ENCODE results near the gene SSMEM1.
"Not testable (repeated sequence)": the region's sequence is repeated elsewhere in the genome, so short reads cannot be mapped to it uniquely, and the experiment has no call there.

The SSMEM1 gene

DNA sequence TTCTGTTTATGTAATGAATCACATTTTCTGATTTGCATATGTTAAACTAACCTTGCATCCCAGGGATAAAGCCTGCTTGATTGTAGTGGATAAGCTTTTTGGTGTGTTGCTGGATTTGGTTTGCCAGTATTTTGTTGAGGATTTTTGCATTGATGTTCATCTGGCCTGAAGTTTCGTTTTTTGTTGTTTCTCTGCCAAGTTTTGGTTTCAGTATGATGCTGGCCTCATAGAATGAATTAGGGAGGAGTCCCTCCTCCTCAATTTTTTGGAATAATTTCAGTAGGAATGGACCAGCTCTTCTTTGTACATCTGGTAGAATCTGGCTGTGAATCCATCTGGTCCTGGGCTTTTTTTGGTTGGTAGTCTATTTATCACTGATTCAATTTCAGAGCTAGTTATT is 35.8 kb downstream of the SSMEM1 start:
- peak; percentile 73 for FAIRE-seq
- not testable (repeated sequence) for DNase-seq (ENCODE audit: insufficient read length, low spot score)

- not testable (repeated sequence) for FAIRE-seq; DNase-seq (ENCODE audit: insufficient read length, low spot score)
Measured at GRCh38 chr7:130246491-130246890, 38.8 kb downstream of the SSMEM1 start.

- not testable (repeated sequence) for FAIRE-seq; DNase-seq (ENCODE audit: insufficient read length, low spot score)
Measured at GRCh38 chr7:130248842-130249241, 41.2 kb downstream of the SSMEM1 start.

DNA sequence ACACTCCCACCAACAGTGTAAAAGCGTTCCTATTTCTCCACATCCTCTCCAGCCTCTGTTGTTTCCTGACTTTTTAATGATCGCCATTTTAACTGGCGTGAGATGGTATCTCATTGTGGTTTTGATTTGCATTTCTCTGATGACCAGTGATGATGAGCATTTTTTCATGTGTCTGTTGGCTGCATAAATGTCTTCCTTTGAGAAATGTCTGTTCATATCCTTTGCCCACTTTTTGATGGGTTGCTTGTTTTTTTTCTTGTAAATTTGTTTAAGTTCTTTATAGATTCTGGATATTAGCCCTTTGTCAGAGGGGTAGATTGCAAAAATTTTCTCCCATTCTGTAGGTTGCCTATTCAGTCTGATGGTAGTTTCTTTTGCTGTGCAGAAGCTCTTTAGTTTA is 42.0 kb downstream of the SSMEM1 start:
- DNase-seq (ENCODE audit: insufficient read length, low spot score), result not testable (repeated sequence)

GRCh38 chr7:130254555-130254954 is 46.9 kb downstream of the SSMEM1 start:
- no peak for FAIRE-seq

More for the DNA sequence above, 42.0 kb downstream of the SSMEM1 start:
- FAIRE-seq, result not testable (repeated sequence)

DNA sequence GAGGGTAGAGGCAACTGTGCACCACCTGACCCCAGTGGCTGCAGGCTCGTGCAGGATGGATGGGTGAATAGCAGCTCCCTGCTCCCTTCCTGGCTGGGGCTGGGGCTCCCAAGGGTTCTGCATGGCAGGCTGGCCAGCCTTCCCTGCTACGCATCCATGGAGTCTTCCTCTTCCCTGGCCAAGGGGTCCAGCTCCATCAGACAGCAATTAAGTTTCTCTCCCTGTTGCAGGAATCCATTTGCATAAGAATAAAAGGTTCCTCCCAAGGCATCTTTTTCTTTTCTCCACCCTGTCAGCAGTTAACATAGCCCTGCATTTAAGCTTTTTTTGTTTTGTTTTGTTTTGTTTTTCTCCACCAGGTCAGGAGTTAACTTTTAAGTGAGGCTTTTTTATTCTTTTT is 49.0 kb downstream of the SSMEM1 start:
- FAIRE-seq (no peak), DNase-seq (ENCODE audit: insufficient read length, low spot score) (no peak)

More at GRCh38 chr7:130254555-130254954, 46.9 kb downstream of the SSMEM1 start:
- no peak for DNase-seq (ENCODE audit: insufficient read length, low spot score)

DNA sequence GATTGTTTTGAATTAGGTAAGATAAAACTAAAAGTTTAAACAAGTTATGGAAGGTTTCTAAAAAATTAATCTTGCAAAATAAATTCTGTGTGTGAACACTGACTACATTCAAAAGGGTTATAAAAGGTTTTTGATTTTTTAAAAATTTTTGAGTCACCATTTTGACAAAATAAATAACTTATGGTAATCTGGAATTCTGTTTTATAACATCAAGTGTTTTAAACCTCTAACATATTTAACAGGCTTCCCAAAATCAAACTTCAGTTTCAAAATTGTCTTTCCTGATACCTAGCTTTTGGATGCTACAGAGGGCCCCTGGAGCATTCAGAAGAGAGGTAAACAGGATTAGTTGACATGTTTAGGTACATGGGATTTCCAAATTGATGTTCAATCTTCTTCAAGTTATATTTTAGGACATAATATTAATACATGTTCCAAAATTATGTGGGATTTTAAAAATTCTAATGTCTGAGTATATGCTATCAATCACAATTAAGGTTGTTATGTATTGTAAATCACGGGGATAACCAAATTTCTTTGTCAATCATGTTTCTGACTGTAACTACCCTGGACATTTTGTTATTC is 50.9 kb downstream of the SSMEM1 start:
- no peak for DNase-seq (ENCODE audit: insufficient read length, low spot score)
- FAIRE-seq, result no peak

DNA sequence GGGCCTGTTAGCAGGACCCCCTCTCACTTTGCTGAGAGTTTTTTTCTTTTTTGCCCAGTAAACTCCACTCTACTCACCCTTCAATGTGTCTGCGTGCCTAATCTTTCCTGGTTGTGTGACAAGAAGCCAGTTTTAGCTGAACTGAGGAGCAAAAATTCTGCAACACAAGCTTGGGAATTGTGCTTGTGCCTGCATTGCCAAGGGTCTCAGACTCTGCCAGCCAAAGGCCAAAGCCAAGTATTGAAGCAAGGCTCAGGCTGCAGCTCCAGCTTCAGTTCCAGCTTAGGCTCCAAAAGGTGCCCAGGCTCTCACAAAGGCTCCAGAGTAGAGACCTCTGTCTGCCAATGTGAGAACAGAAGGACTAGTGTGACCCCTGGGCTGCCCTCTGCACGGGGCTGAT is 54.8 kb downstream of the SSMEM1 start:
- FAIRE-seq (no peak), DNase-seq (ENCODE audit: insufficient read length, low spot score) (no peak)

DNA sequence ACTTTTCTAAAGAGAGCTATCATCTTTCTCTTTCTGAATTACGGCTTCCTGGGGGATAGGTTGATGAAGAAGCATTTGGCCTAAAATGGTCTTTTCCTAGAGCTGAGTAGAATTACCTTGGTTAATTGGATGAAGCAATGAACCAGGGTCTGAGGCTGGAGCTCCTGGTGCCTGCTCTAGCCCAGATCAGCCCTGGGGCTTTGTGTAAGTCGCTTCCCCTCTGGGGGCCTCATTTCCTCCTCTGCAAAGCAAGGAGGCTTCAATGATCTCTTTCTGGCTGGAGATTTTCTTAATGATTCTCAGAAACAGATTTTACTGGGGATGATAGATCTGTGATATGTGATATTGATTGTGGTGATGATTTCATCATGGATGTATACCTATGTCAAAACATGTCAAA is 55.5 kb downstream of the SSMEM1 start:
- DNase-seq (ENCODE audit: insufficient read length, low spot score) (no peak), FAIRE-seq (no peak)
